GM23338 (cell line): ENCODE results near the gene HSD11B1.

Experiments
- CREB1 ChIP-seq: fragments of 250-450 bp; sonication (Bioruptor Pico); IDR thresholded peaks from 2 replicates; pipeline ENCODE4 v1.5.0; 2020; ENCODE audit warnings: low read depth, mild to moderate bottlenecking, moderate library complexity
- EZH2 ChIP-seq: fragments of 200-600 bp; sonication (generic); IDR thresholded peaks from one replicate; pipeline ENCODE4 v1.8.0; 2017; ENCODE audit warnings: antibody characterized with exemption, mild to moderate bottlenecking, low read depth; ENCODE audit not compliant: unreplicated experiment
- EZH2phosphoT487 ChIP-seq: fragments of 200-600 bp; sonication (generic); IDR thresholded peaks from one replicate; pipeline ENCODE4 v1.8.1; 2018; ENCODE audit warnings: antibody characterized with exemption; ENCODE audit not compliant: unreplicated experiment
- JUNB ChIP-seq: IDR thresholded peaks from one replicate; pipeline ENCODE4 v1.6.1; 2016; ENCODE audit warnings: antibody characterized with exemption; ENCODE audit not compliant: unreplicated experiment
- NANOG ChIP-seq: IDR thresholded peaks from 2 replicates; pipeline ENCODE4 v1.6.1; 2016; ENCODE audit warnings: antibody characterized with exemption, borderline replicate concordance
- POLR2AphosphoS5 ChIP-seq: IDR thresholded peaks from 2 replicates; pipeline ENCODE4 v1.6.1; 2016; ENCODE audit warnings: antibody characterized with exemption, low read depth
- STAT1 ChIP-seq: IDR thresholded peaks from one replicate; pipeline ENCODE4 v1.6.1; 2016; ENCODE audit warnings: antibody characterized with exemption; ENCODE audit not compliant: unreplicated experiment
- ZNF114 ChIP-seq: fragments of 250-450 bp; sonication (Bioruptor Pico); IDR thresholded peaks from 2 replicates; pipeline ENCODE4 v1.5.0; 2020; ENCODE audit warnings: mild to moderate bottlenecking, moderate library complexity
- ZNF331 ChIP-seq: fragments of 250-450 bp; sonication (Bioruptor Pico); IDR thresholded peaks from 2 replicates; pipeline ENCODE4 v1.5.0; 2020; ENCODE audit warnings: low read depth, mild to moderate bottlenecking, moderate library complexity
- TF ChIP-seq, protein P1 (sequence below), 2 experiments: fragments of 200-600 bp in 1 of 2; sonication (generic) in 1 of 2; conservative IDR thresholded peaks; 2 replicates each; pipeline versions ENCODE4 v1.5.1 to v1.6.1; 2016 to 2017; ENCODE audit warnings: antibody characterized with exemption in 2 of 2, low read depth in 2 of 2, mild to moderate bottlenecking in 2 of 2, moderate library complexity in 1 of 2
- TF ChIP-seq, protein P2 (sequence below): IDR thresholded peaks from one replicate; pipeline ENCODE4 v1.6.1; 2018; ENCODE audit warnings: antibody characterized with exemption; ENCODE audit not compliant: unreplicated experiment
- TF ChIP-seq, protein P3 (sequence below): IDR thresholded peaks from 2 replicates; pipeline ENCODE4 v1.6.1; 2016; ENCODE audit warnings: antibody characterized with exemption

DNA sequence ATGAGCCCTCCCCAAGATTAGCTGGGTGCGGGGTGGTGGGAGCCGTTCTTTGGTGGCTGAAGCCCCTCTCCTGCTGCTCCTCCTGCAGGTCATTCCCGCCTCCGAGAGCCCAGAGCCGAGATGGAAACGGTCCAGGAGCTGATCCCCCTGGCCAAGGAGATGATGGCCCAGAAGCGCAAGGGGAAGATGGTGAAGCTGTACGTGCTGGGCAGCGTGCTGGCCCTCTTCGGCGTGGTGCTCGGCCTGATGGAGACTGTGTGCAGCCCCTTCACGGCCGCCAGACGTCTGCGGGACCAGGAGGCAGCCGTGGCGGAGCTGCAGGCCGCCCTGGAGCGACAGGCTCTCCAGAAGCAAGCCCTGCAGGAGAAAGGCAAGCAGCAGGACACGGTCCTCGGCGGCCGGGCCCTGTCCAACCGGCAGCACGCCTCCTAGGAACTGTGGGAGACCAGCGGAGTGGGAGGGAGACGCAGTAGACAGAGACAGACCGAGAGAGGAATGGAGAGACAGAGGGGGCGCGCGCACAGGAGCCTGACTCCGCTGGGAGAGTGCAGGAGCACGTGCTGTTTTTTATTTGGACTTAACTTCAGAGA lies 29.0 kb upstream of the HSD11B1 start:
- TF ChIP-seq, protein P1, sequence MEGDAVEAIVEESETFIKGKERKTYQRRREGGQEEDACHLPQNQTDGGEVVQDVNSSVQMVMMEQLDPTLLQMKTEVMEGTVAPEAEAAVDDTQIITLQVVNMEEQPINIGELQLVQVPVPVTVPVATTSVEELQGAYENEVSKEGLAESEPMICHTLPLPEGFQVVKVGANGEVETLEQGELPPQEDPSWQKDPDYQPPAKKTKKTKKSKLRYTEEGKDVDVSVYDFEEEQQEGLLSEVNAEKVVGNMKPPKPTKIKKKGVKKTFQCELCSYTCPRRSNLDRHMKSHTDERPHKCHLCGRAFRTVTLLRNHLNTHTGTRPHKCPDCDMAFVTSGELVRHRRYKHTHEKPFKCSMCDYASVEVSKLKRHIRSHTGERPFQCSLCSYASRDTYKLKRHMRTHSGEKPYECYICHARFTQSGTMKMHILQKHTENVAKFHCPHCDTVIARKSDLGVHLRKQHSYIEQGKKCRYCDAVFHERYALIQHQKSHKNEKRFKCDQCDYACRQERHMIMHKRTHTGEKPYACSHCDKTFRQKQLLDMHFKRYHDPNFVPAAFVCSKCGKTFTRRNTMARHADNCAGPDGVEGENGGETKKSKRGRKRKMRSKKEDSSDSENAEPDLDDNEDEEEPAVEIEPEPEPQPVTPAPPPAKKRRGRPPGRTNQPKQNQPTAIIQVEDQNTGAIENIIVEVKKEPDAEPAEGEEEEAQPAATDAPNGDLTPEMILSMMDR (conservative IDR thresholded peaks at IDR 0.05; ENCODE audit: low read depth in 2 of 2) = 0 out of 4 replicates have a peak, but pooled peaks of 1 of the 2 experiments have one; percentile 2
- TF ChIP-seq CREB1 (CRISPR knock-in tag) (no peak), POLR2AphosphoS5 (no peak), EZH2phosphoT487 (no peak), EZH2 (peak; percentile 44), STAT1 (no peak), NANOG (no peak), ZNF331 (CRISPR knock-in tag) (no peak), JUNB (no peak), ZNF114 (no peak)
- TF ChIP-seq, protein P2, sequence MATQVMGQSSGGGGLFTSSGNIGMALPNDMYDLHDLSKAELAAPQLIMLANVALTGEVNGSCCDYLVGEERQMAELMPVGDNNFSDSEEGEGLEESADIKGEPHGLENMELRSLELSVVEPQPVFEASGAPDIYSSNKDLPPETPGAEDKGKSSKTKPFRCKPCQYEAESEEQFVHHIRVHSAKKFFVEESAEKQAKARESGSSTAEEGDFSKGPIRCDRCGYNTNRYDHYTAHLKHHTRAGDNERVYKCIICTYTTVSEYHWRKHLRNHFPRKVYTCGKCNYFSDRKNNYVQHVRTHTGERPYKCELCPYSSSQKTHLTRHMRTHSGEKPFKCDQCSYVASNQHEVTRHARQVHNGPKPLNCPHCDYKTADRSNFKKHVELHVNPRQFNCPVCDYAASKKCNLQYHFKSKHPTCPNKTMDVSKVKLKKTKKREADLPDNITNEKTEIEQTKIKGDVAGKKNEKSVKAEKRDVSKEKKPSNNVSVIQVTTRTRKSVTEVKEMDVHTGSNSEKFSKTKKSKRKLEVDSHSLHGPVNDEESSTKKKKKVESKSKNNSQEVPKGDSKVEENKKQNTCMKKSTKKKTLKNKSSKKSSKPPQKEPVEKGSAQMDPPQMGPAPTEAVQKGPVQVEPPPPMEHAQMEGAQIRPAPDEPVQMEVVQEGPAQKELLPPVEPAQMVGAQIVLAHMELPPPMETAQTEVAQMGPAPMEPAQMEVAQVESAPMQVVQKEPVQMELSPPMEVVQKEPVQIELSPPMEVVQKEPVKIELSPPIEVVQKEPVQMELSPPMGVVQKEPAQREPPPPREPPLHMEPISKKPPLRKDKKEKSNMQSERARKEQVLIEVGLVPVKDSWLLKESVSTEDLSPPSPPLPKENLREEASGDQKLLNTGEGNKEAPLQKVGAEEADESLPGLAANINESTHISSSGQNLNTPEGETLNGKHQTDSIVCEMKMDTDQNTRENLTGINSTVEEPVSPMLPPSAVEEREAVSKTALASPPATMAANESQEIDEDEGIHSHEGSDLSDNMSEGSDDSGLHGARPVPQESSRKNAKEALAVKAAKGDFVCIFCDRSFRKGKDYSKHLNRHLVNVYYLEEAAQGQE = no peak
- TF ChIP-seq, protein P3, sequence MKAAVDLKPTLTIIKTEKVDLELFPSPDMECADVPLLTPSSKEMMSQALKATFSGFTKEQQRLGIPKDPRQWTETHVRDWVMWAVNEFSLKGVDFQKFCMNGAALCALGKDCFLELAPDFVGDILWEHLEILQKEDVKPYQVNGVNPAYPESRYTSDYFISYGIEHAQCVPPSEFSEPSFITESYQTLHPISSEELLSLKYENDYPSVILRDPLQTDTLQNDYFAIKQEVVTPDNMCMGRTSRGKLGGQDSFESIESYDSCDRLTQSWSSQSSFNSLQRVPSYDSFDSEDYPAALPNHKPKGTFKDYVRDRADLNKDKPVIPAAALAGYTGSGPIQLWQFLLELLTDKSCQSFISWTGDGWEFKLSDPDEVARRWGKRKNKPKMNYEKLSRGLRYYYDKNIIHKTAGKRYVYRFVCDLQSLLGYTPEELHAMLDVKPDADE = no peak
